A549 (cell line): ENCODE data around the gene SREK1IP1. TPM values are rescaled to one million over a fixed set of nuclear protein-coding genes. Genes with fewer than 3 reads are reported as not detected.

Source experiments
- ATAC-seq, 2 experiments: fragments of 200-7000 bp in 1 of 2; fragments of >200 bp in 1 of 2; cut with Nextera tagmentation in 1 of 2; cut with Tn5 transposase in 1 of 2; 3 replicates each; pipeline versions ENCODE4 v1.8.0 to v1.9.1; 2018 to 2020; ENCODE audit warnings: mild to moderate bottlenecking in 1 of 2, moderate library complexity in 1 of 2
- CTCF ChIA-PET: fragments of 300-600 bp; sonication (Branson Sonifier 250); formaldehyde crosslinking; extraction: SDS; loops from one replicate; lab custom pipeline; 2021; ENCODE audit warnings: antibody characterized with exemption, inconsistent platforms; lab: Yijun Ruan, JAX
- POLR2A ChIA-PET: fragments of 350-600 bp; formaldehyde crosslinking; extraction: SDS; loops from one replicate; lab custom pipeline; 2021; ENCODE audit warnings: antibody characterized with exemption, inconsistent platforms; lab: Yijun Ruan, JAX
- DNase-seq, 2 experiments: peaks; one replicate each; pipeline versions ENCODE4 v3.0.0 to v3.0.0-alpha.2; 2011 to 2016; ENCODE audit warnings: low read depth in 1 of 2, low spot score in 1 of 2
- FAIRE-seq: peaks from 2 replicates; lab custom pipeline; 2011; peaks lifted over from hg19 to GRCh38; lab: Jason Lieb, UNC
- H3K27ac ChIP-seq, 2 experiments: fragments of >200 bp; sonication (Bioruptor Twin); formaldehyde crosslinking; 3 replicates each; pipeline ENCODE4 v1.5.1; 2016 to 2017
- H3K4me1 ChIP-seq: fragments of >200 bp; sonication (Bioruptor Twin); formaldehyde crosslinking; 3 replicates; pipeline ENCODE4 v1.6.1; 2016
- H3K4me2 ChIP-seq: fragments of >200 bp; sonication (Bioruptor Twin); formaldehyde crosslinking; 3 replicates; pipeline ENCODE4 v1.6.1; 2016
- H3K4me3 ChIP-seq: fragments of >200 bp; sonication (Bioruptor Twin); formaldehyde crosslinking; 3 replicates; pipeline ENCODE4 v1.5.1; 2016
- H3K9me3 ChIP-seq: fragments of >200 bp; sonication (Bioruptor Twin); formaldehyde crosslinking; 3 replicates; pipeline ENCODE4 v1.6.1; 2016
- BHLHE40 ChIP-seq: IDR thresholded peaks from 2 replicates; pipeline ENCODE4 v1.6.1; 2012; ENCODE audit warnings: low read depth, low read length, inconsistent platforms
- CHD2 ChIP-seq: fragments of 150-350 bp; IDR thresholded peaks from 2 replicates; pipeline ENCODE4 v1.6.1; 2014; ENCODE audit warnings: low read length; ENCODE audit not compliant: partially characterized antibody
- E2F6 ChIP-seq: IDR thresholded peaks from 2 replicates; pipeline ENCODE4 v1.6.1; 2012; ENCODE audit warnings: low read depth, borderline replicate concordance
- EHF ChIP-seq: fragments of 250-450 bp; sonication (Bioruptor Pico); IDR thresholded peaks from 2 replicates; pipeline ENCODE4 v1.5.0; 2020; ENCODE audit warnings: mild to moderate bottlenecking
- EP300 ChIP-seq, 2 experiments: fragments of >200 bp; sonication (Bioruptor Twin); formaldehyde crosslinking; IDR thresholded peaks; 2 replicates in 1 of 2; 3 replicates in 1 of 2; pipeline ENCODE4 v1.6.1; 2016 to 2017
- ESRRA ChIP-seq: fragments of 150-350 bp; IDR thresholded peaks from 2 replicates; pipeline ENCODE4 v1.6.1; 2014; ENCODE audit warnings: mild to moderate bottlenecking, low read length, borderline replicate concordance
- FOSB ChIP-seq: fragments of 250-450 bp; sonication (Bioruptor Pico); IDR thresholded peaks from 2 replicates; pipeline ENCODE4 v1.5.0; 2020; ENCODE audit warnings: mild to moderate bottlenecking, moderate library complexity
- FOSL2 ChIP-seq, 2 experiments: fragments of 450-650 bp in 1 of 2; fragments of >200 bp in 1 of 2; sonication (Bioruptor Twin) in 1 of 2; formaldehyde crosslinking; IDR thresholded peaks; 2 replicates each; pipeline versions ENCODE4 v1.5.0 to v1.6.1; 2016 to 2020; ENCODE audit warnings: mild to moderate bottlenecking in 1 of 2, moderate library complexity in 1 of 2
- FOXS1 ChIP-seq: fragments of 250-450 bp; sonication (Bioruptor Pico); IDR thresholded peaks from 2 replicates; pipeline ENCODE4 v1.5.0; 2020; ENCODE audit warnings: mild to moderate bottlenecking, moderate library complexity
- HES2 ChIP-seq: fragments of >200 bp; sonication (Bioruptor Twin); formaldehyde crosslinking; IDR thresholded peaks from 2 replicates; pipeline ENCODE4 v1.6.1; 2016
- HOXA7 ChIP-seq: fragments of 250-450 bp; sonication (Bioruptor Pico); IDR thresholded peaks from 2 replicates; pipeline ENCODE4 v1.5.0; 2020; ENCODE audit warnings: mild to moderate bottlenecking, moderate library complexity
- HOXB13 ChIP-seq: fragments of 250-450 bp; sonication (Bioruptor Pico); IDR thresholded peaks from 2 replicates; pipeline ENCODE4 v1.5.0; 2020; ENCODE audit warnings: low read depth, mild to moderate bottlenecking, moderate library complexity
- HOXB5 ChIP-seq: fragments of 250-450 bp; sonication (Bioruptor Pico); IDR thresholded peaks from 2 replicates; pipeline ENCODE4 v1.5.0; 2020; ENCODE audit warnings: mild to moderate bottlenecking, moderate library complexity
- KDM5A ChIP-seq: fragments of 200-600 bp; sonication (generic); IDR thresholded peaks from 2 replicates; pipeline ENCODE4 v1.6.1; 2016; ENCODE audit warnings: antibody characterized with exemption, mild to moderate bottlenecking
- NR3C1 ChIP-seq: fragments of >200 bp; sonication (Bioruptor Twin); formaldehyde crosslinking; IDR thresholded peaks from 3 replicates; pipeline ENCODE4 v1.6.1; 2017
- RAD21 ChIP-seq, 2 experiments: fragments of >200 bp in 1 of 2; sonication (Bioruptor Twin) in 1 of 2; formaldehyde crosslinking in 1 of 2; IDR thresholded peaks in 1 of 2; conservative IDR thresholded peaks in 1 of 2; 2 replicates in 1 of 2; 3 replicates in 1 of 2; pipeline ENCODE4 v1.6.1; 2012 to 2018; ENCODE audit warnings: inconsistent platforms in 1 of 2
- RFX5 ChIP-seq: fragments of 450-650 bp; IDR thresholded peaks from 2 replicates; pipeline ENCODE4 v1.7.1; 2014; ENCODE audit warnings: antibody characterized with exemption, mild to moderate bottlenecking, moderate library complexity
- TP53 ChIP-seq: fragments of 250-450 bp; sonication (Bioruptor Pico); IDR thresholded peaks from 2 replicates; pipeline ENCODE4 v1.5.0; 2021; ENCODE audit warnings: mild to moderate bottlenecking, moderate library complexity
- ZFP36 ChIP-seq: fragments of 450-650 bp; IDR thresholded peaks from 2 replicates; pipeline ENCODE4 v1.6.1; 2014; ENCODE audit warnings: borderline replicate concordance; ENCODE audit not compliant: partially characterized antibody
- WGBS: methylation state at CpG from one replicate; pipeline ENCODE4 v1.1.6; 2017; ENCODE audit errors: missing lambda C conversion rate; 5-methylcytosine and 5-hydroxymethylcytosine counted together
- polyA plus RNA-seq, 4 experiments: library from polyadenylated mRNA; depleted of rRNA in 3 of 4; stranded (reverse); fragments of >200 nt; fragmentation: RNase III in 1 of 4; extraction: RNeasy Plus Mini Kit Qiagen cat#74134 plus additional on column Dnase treatment in 1 of 4; gene quantifications; 2 replicates in 3 of 4; 3 replicates in 1 of 4; pipeline ENCODE4 v1.2.3, GENCODE V29; 2011 to 2017
- TF ChIP-seq, protein P1 (sequence below): fragments of 250-450 bp; sonication (Bioruptor Pico); IDR thresholded peaks from 2 replicates; pipeline ENCODE4 v1.5.0; 2020; ENCODE audit warnings: low read depth, mild to moderate bottlenecking, moderate library complexity

The SREK1IP1 gene
- polyA plus RNA-seq, 2 of the 4 experiments (the other 2 are of a cell fraction) = 4.7 to 7.5 TPM

GRCh38 chr5:64742821-64743220 is 25.7 kb downstream of the SREK1IP1 start:
- H3K9me3 ChIP-seq = no peaks in the 10 kb centered on the region
- TF ChIP-seq HOXA7 (no peak), EHF (CRISPR knock-in tag) (no peak), BHLHE40 (no peak), KDM5A (no peak), ZFP36 (no peak), E2F6 (no peak), HES2 (no peak), ESRRA (no peak), EP300 (IDR thresholded peaks at IDR 0.05) (no peak), FOSL2 (IDR thresholded peaks at IDR 0.05) (no peak), FOSL2 (CRISPR knock-in tag; IDR thresholded peaks at IDR 0.05) (no peak), HOXB5 (CRISPR knock-in tag) (no peak), RAD21 (conservative IDR thresholded peaks at IDR 0.05 in 1 of 2, IDR thresholded peaks at IDR 0.05 in 1 of 2) (no peak), TP53 (CRISPR knock-in tag) (no peak), FOSB (CRISPR knock-in tag) (no peak), FOXS1 (CRISPR knock-in tag) (no peak)
- TF ChIP-seq, protein P1, sequence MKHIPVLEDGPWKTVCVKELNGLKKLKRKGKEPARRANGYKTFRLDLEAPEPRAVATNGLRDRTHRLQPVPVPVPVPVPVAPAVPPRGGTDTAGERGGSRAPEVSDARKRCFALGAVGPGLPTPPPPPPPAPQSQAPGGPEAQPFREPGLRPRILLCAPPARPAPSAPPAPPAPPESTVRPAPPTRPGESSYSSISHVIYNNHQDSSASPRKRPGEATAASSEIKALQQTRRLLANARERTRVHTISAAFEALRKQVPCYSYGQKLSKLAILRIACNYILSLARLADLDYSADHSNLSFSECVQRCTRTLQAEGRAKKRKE (CRISPR knock-in tag) = no peak
- no peak for ATAC-seq
- H3K27ac ChIP-seq = no peak overlapping the region
- ChIA-PET CTCF (no interaction called here), POLR2A (no interaction called here)
- no peak for FAIRE-seq
- no peaks in the 10 kb centered on the region for H3K4me1 ChIP-seq
- DNase-seq = no peak
- no peak overlapping the region for H3K4me3 ChIP-seq
- H3K4me2 ChIP-seq = no peak overlapping the region

GRCh38 chr5:64742411-64742810 is 26.1 kb downstream of the SREK1IP1 start:
- WGBS = 87% methylated on average over 1 of the region's 1 CpG
- H3K4me1 ChIP-seq = no peaks in the 10 kb centered on the region
- no peak for DNase-seq
- POLR2A ChIA-PET = no interaction called here
- TF ChIP-seq NR3C1 (no peak), FOSB (CRISPR knock-in tag) (no peak), RFX5 (no peak), HES2 (no peak), CHD2 (no peak)
- TF ChIP-seq, all 56 proteins: peak for 0
- ATAC-seq (no peak), FAIRE-seq (no peak)
- Histone ChIP-seq H3K4me2 (no peak overlapping the region), H3K4me3 (no peak overlapping the region), H3K27ac (no peak overlapping the region), H3K9me3 (no peaks in the 10 kb centered on the region)
- CTCF ChIA-PET = no interaction called here

GRCh38 chr5:64727150-64727549 is 41.3 kb downstream of the SREK1IP1 start:
- CTCF ChIA-PET = no interaction called here
- no peaks in the 10 kb centered on the region for H3K9me3 ChIP-seq
- TF ChIP-seq HOXB13 (CRISPR knock-in tag) = no peak
- TF ChIP-seq, all 56 proteins: peak for 0
- WGBS = 92% methylated on average over 2 of the region's 2 CpGs
- ATAC-seq (no peak), DNase-seq (no peak), FAIRE-seq (no peak)
- POLR2A ChIA-PET = no interaction called here
- Histone ChIP-seq H3K4me3 (no peak overlapping the region), H3K4me1 (no peaks in the 10 kb centered on the region), H3K27ac (no peak overlapping the region), H3K4me2 (no peak overlapping the region)
